Peyer's patch (tissue), 4 donors: ENCODE data around the gene BICD2. TPM values are rescaled to one million over a fixed set of nuclear protein-coding genes. Genes with fewer than 3 reads are reported as not detected.

Experiments
- DNase-seq, 3 donors: peaks; one replicate each; pipeline ENCODE4 v3.0.0-alpha.2; 2017 to 2019
- H3K27ac ChIP-seq, 4 donors: fragments of 200-600 bp; sonication (generic); one replicate each; pipeline ENCODE4 v1.5.1; 2016 to 2019
- H3K27me3 ChIP-seq, 2 donors: fragments of 200-600 bp; sonication (generic); one replicate each; pipeline ENCODE4 v1.5.1; 2019
- H3K36me3 ChIP-seq, 3 donors: fragments of 200-600 bp; sonication (generic); one replicate each; pipeline ENCODE4 v1.5.1; 2016 to 2019
- H3K4me1 ChIP-seq, 4 donors: fragments of 200-600 bp; sonication (generic); one replicate each; pipeline ENCODE4 v1.5.1; 2016 to 2019
- H3K4me3 ChIP-seq, 4 donors: fragments of 200-600 bp; sonication (generic); 1 replicate in 3 of 4; 2 replicates in 1 of 4; pipeline ENCODE4 v1.5.1; 2016 to 2019; ENCODE audit warnings: mild to moderate bottlenecking in 1 of 4
- H3K9me3 ChIP-seq, 4 donors: fragments of 200-600 bp; sonication (generic); one replicate each; pipeline ENCODE4 v1.5.1; 2016 to 2019; ENCODE audit warnings: mild to moderate bottlenecking in 1 of 4
- POLR2A ChIP-seq, 2 donors: fragments of 450-650 bp; IDR thresholded peaks; one replicate each; pipeline ENCODE4 v1.5.1; 2017; ENCODE audit warnings: antibody characterized with exemption in 2 of 2, mild to moderate bottlenecking in 2 of 2, moderate library complexity in 2 of 2
- total RNA-seq, 4 donors: library from RNA; depleted of rRNA; stranded (reverse); fragments of >200 nt; gene quantifications; one replicate each; pipeline ENCODE4 v1.1.0, GENCODE V29; 2016
- TF ChIP-seq, protein P1 (sequence below), 6 experiments: fragments of 450-650 bp in 4 of 6; fragments of 200-600 bp in 2 of 6; sonication (generic) in 1 of 6; IDR thresholded peaks; one replicate each; pipeline ENCODE4 v1.5.1; 2017 to 2019; ENCODE audit warnings: antibody characterized with exemption in 6 of 6, mild to moderate bottlenecking in 3 of 6, moderate library complexity in 1 of 6

BICD2 gene
- total RNA-seq, 4 donors from 2014 or later, result 4.2 to 41.3 (median 8.8) TPM

DNA sequence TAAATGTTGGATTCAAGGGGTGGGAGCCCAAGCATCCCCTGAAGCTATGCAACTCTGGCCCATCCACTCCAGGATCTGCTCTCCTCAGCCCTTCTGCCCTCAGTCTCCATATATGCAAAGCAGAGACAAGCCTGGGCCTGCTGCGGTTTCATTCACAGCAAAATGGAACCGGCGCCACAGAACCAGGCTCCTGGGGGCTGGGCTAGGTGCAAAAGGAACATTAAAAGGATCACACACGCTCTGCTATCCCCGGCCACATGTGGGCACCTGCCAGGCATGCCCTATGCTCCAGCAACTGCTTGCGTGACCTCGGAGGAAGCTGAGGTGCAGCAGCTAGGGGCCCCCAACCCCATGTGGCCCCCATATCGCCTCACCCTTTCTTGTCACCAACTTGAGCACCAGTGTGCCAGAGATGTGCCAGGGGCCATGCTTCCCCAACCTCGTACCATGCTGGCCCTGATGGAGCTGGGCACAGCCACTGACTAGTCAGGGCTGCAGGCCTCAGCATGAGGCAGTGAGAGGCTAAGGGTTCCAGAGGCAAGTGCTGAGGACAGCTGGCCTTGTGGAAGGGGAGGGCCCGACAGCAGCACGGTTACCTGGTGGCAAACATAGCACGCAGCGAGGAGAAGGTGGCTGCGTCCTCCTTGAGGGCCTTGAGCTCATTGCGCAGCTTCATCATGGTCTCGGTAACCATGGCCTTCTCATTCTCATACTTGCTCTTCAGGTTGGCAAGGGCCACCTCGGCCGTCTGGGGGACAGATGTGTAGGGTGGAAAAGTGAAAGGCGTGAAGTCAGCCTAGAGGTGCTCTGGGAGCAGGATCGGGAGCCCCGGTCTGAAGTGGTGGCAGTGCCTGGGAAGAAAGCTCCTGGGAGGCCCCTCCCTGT is 47.2 kb downstream of the BICD2 start:
- peak in 2 of 3 donors; percentile 67 to 68 for DNase-seq
- TF ChIP-seq, protein P1, sequence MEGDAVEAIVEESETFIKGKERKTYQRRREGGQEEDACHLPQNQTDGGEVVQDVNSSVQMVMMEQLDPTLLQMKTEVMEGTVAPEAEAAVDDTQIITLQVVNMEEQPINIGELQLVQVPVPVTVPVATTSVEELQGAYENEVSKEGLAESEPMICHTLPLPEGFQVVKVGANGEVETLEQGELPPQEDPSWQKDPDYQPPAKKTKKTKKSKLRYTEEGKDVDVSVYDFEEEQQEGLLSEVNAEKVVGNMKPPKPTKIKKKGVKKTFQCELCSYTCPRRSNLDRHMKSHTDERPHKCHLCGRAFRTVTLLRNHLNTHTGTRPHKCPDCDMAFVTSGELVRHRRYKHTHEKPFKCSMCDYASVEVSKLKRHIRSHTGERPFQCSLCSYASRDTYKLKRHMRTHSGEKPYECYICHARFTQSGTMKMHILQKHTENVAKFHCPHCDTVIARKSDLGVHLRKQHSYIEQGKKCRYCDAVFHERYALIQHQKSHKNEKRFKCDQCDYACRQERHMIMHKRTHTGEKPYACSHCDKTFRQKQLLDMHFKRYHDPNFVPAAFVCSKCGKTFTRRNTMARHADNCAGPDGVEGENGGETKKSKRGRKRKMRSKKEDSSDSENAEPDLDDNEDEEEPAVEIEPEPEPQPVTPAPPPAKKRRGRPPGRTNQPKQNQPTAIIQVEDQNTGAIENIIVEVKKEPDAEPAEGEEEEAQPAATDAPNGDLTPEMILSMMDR (IDR thresholded peaks at IDR 0.05), result no peak
- TF ChIP-seq POLR2A (IDR thresholded peaks at IDR 0.05), result no peak
- peaks cover 0 to 82% (median 0%) of the 10 kb centered on the region in 3 donors for H3K36me3 ChIP-seq

DNA sequence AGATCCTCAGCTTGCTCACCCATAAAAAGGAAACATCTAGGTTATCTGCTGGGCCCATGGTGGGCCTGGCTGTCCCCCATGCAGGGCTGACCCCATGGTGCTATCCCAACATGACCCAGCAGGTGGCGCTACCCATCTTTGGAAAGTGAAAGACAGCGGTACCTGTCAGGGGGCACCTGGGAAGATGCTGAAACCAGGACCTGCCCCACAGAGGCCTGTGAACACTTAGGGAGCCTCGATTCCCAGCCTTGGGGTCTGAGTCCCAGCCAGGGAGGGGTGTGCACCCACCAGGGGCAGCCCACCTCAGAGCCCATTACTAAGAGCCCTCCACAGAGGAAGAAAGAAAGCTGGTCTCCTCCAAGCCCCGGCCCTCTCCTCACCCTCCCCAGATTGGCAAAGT is 48.1 kb downstream of the BICD2 start:
- peak; percentile 79 to 90 (median 86) for DNase-seq
- no peaks in the 10 kb centered on the region for H3K27me3 ChIP-seq
- H3K27ac ChIP-seq, result peak overlapping the region in 1 of 4 donors; percentile 34
- H3K9me3 ChIP-seq, result no peaks in the 10 kb centered on the region
- TF ChIP-seq, protein P1 (IDR thresholded peaks at IDR 0.05), result peak; percentile 82 to 94 (median 86)
- no peak for TF ChIP-seq POLR2A (IDR thresholded peaks at IDR 0.05)
- peaks cover 0 to 74% (median 0%) of the 10 kb centered on the region in 3 donors for H3K36me3 ChIP-seq
- H3K4me3 ChIP-seq, result no peak overlapping the region
- H3K4me1 ChIP-seq, result peaks cover 0 to 15% (median 5%) of the 10 kb centered on the region in 4 donors

More for the DNA sequence above, 47.2 kb downstream of the BICD2 start:
- Histone ChIP-seq H3K9me3 (no peaks in the 10 kb centered on the region), H3K27me3 (no peaks in the 10 kb centered on the region), H3K27ac (peak overlapping the region in 1 of 4 donors; percentile 12), H3K4me1 (peaks cover 0 to 17% (median 5%) of the 10 kb centered on the region in 4 donors), H3K4me3 (no peak overlapping the region)

DNA sequence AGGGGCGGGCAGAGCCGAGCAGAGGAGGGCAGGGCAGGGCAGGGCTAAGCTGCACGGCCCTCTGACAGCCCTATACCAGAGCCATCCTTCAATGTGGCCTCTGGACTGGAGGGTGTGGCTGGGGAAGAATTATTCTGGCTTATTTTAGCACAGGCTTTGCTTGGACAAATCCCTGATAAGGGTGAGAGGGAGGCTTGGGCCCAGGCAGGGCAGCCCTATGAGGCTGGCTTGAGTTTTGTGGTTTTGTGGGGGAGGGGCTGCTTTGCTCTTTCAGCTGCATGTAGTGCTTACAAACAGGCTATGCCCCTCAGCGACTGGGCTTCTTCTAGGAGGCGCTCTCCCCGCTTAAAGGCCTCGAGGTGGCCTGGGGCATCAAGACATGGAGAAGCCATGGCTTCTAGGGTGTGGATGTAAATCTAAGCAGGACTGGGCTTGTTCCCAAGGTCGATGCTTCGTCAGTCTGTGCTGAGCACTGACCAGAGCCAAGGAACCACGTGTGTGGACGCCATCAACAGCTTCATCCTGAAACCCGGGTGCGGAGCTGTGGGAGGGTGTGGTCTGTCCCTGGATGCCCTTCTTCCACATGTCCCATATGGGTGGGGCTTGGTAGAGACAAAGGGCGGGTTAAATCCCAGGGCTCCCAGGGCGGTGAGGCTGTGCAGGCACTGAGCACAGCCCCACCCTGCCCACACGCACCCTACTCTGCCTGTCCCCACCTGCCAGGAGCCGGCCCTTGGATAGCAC is 49.0 kb downstream of the BICD2 start:
- Histone ChIP-seq H3K27ac (no peak overlapping the region), H3K36me3 (peaks cover 0 to 73% (median 0%) of the 10 kb centered on the region in 3 donors)
- no peak for DNase-seq

DNA sequence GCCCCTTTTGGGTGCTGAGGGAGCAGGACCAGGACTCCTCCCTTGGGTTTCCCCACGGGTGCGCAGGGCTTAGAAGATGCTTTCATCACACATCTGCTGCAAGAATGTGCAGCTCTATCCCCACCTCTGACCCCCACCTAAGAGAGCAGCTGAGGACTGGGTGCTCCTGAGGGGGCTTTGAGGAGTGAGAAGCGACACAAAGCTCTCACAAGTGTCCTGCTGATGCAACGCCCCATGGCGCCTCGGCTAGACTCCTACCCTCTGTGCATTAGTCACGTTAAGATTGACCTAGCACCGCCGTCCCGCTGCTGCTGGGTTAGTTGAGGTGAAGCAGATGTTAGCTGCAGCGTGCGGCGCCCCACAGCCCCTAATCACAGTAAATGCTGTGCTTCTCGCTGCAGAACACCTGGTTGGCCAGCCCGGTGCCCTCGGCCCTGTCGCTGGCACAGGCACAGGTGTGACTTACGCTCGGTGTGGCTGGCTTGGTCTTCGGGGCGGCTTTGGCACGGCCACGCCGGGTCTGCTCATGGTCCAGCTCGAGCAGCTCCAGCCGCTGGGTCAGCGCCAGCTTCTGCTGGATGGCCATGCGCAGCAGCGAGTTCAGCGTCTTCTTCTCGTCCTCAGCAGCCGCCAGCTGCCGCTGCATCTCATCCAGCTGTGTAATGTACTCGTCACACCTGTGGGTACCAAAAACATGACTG is 49.7 kb downstream of the BICD2 start:
- DNase-seq, result no peak
- peaks cover 0 to 68% (median 0%) of the 10 kb centered on the region in 3 donors for H3K36me3 ChIP-seq
- peaks cover 0 to 9% (median 4%) of the 10 kb centered on the region in 4 donors for H3K4me1 ChIP-seq
- no peak overlapping the region for H3K27ac ChIP-seq
- TF ChIP-seq, protein P1 (IDR thresholded peaks at IDR 0.05), result no peak
- no peak for TF ChIP-seq POLR2A (IDR thresholded peaks at IDR 0.05)
- no peaks in the 10 kb centered on the region for H3K27me3 ChIP-seq
- no peaks in the 10 kb centered on the region for H3K9me3 ChIP-seq
- H3K4me3 ChIP-seq, result no peak overlapping the region

More for the DNA sequence above, 49.0 kb downstream of the BICD2 start:
- Histone ChIP-seq H3K4me3 (no peak overlapping the region), H3K27me3 (no peaks in the 10 kb centered on the region), H3K4me1 (peaks cover 0 to 10% (median 5%) of the 10 kb centered on the region in 4 donors), H3K9me3 (no peaks in the 10 kb centered on the region)
- TF ChIP-seq, protein P1 (IDR thresholded peaks at IDR 0.05), result no peak
- TF ChIP-seq POLR2A (IDR thresholded peaks at IDR 0.05), result no peak

DNA sequence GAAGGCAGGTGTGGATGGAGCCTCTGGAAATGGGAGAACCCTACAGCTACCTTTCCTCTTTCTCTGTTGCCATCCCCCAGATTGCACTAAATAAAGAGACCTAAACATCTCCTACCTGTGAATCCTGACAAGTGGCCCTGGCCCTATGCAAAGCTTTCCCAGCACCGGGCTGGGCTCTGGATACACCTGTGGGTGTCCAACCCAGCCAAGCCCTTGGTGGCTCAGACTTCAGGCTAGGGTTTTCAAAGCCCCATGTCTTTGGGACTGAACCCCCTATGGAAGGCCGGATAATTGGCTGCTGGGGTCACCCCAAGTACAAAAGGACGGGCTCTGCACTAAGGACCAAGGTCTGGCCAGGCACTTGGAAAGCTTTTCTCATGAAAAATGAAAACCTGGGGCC is 50.6 kb downstream of the BICD2 start:
- peaks cover 0 to 9% (median 4%) of the 10 kb centered on the region in 4 donors for H3K4me1 ChIP-seq
- H3K27me3 ChIP-seq, result no peaks in the 10 kb centered on the region
- H3K4me3 ChIP-seq, result no peak overlapping the region
- no peaks in the 10 kb centered on the region for H3K9me3 ChIP-seq
- H3K36me3 ChIP-seq, result peaks cover 0 to 58% (median 0%) of the 10 kb centered on the region in 3 donors
- TF ChIP-seq, protein P1 (IDR thresholded peaks at IDR 0.05), result no peak
- no peak for TF ChIP-seq POLR2A (IDR thresholded peaks at IDR 0.05)
- DNase-seq, result no peak
- no peak overlapping the region for H3K27ac ChIP-seq
